Right renal pelvis (tissue), 4 donors: ENCODE data around the gene KLHL40. TPM values are rescaled to one million over a fixed set of nuclear protein-coding genes. Genes with fewer than 3 reads are reported as not detected.

Experiments
- DNase-seq, 4 donors: peaks; one replicate each; pipeline ENCODE4 v3.0.0-alpha.2; 2013; ENCODE audit warnings: low read depth in 4 of 4, low spot score in 3 of 4, missing footprints in 1 of 4
- polyA plus RNA-seq, 4 donors: library from polyadenylated mRNA; unstranded; fragments of 120-200 nt; gene quantifications; one replicate each; pipeline ENCODE4 v1.2.1, GENCODE V29; 2013; ENCODE audit not compliant: insufficient read length in 4 of 4

Gene KLHL40, protein sequence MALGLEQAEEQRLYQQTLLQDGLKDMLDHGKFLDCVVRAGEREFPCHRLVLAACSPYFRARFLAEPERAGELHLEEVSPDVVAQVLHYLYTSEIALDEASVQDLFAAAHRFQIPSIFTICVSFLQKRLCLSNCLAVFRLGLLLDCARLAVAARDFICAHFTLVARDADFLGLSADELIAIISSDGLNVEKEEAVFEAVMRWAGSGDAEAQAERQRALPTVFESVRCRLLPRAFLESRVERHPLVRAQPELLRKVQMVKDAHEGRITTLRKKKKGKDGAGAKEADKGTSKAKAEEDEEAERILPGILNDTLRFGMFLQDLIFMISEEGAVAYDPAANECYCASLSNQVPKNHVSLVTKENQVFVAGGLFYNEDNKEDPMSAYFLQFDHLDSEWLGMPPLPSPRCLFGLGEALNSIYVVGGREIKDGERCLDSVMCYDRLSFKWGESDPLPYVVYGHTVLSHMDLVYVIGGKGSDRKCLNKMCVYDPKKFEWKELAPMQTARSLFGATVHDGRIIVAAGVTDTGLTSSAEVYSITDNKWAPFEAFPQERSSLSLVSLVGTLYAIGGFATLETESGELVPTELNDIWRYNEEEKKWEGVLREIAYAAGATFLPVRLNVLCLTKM
- polyA plus RNA-seq: under 1 TPM in 1 of 4 donors, not detected in 3; 0.03 TPM

DNA sequence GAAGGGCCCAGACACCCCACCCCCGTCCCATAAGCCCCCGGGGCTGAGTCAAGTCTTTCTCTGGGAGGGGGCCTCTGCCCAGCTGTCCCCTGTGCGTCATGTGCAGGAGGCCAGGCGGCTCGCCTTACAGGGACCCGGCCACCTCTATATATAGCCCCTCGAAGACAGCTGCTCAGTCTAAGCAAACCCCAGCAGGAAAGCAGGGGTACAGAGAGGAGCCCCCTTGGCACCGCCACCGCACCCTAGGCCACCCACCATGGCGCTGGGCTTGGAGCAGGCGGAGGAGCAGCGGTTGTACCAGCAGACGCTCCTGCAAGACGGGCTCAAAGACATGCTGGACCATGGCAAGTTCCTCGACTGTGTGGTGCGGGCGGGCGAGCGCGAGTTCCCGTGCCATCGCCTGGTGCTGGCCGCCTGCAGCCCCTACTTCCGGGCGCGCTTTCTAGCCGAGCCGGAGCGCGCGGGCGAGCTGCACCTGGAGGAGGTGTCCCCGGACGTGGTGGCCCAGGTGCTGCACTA, at the start of gene KLHL40:
KLHL40 (plus strand) TSS at position 175 of the 519 bp plus-strand sequence; CDS start at position 257, 82 bp downstream.
- no peak for DNase-seq

DNA sequence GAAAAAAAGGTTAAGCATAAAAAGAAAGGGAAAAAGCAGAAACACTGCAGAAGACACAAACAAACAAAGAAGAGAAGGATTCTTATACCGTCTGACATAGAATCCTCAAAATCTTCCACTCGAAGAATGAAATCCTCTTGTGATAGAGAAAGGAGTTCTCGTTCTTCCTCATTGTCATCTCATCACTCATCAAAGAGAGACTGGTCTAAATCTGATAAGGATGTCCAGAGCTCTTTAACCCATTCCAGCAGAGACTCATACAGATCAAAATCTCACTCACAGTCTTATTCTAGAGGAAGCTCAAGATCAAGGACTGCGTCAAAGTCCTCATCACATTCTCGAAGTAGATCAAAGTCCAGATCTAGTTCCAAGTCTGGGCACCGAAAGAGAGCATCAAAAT, 48.3 kb upstream of the KLHL40 start:
- DNase-seq: no peak

DNA sequence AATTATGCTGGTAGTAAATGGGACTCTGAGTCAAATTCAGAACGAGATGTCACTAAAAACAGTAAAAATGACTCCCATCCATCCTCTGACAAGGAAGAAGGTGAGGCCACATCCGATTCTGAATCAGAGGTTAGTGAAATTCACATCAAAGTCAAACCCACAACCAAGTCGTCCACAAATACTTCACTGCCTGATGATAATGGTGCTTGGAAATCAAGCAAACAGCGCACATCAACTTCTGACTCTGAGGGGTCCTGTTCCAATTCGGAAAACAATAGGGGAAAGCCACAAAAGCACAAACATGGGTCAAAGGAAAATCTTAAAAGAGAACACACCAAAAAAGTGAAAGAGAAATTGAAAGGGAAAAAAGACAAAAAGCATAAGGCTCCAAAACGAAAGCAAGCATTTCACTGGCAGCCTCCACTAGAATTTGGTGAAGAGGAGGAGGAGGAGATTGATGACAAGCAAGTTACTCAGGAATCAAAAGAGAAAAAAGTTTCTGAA, 46.9 kb upstream of the KLHL40 start:
- no peak for DNase-seq

DNA sequence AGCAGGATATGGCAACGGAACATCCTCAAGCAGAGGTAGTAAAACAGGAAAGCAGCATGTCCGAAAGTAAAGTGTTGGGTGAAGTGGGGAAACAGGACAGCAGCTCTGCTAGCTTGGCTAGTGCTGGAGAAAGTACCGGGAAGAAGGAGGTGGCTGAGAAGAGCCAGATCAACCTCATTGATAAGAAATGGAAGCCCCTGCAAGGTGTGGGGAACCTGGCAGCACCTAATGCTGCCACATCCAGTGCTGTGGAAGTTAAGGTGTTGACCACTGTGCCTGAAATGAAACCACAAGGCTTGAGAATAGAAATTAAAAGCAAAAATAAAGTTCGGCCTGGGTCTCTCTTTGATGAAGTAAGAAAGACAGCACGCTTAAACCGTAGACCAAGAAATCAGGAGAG, 46.1 kb upstream of the KLHL40 start:
- no peak for DNase-seq

DNA sequence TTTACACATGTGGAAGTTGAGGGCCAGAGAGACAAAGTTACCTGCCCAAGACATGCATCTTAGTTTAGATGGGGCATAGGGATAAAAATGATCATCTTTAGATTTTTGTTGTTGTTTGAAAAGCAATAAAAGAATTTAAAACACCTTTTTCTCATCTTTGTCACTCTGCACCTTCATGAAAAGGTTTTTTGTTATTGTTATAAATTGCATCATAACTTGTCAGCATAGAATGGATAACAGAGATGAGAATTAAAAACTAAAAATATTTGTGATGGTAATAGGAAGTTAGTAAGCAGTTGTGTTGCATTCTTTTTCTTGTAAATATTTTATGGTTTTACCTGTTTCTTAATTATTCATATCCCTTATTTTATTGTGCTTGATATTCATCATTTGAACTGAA, 45.2 kb upstream of the KLHL40 start:
- no peak for DNase-seq

DNA sequence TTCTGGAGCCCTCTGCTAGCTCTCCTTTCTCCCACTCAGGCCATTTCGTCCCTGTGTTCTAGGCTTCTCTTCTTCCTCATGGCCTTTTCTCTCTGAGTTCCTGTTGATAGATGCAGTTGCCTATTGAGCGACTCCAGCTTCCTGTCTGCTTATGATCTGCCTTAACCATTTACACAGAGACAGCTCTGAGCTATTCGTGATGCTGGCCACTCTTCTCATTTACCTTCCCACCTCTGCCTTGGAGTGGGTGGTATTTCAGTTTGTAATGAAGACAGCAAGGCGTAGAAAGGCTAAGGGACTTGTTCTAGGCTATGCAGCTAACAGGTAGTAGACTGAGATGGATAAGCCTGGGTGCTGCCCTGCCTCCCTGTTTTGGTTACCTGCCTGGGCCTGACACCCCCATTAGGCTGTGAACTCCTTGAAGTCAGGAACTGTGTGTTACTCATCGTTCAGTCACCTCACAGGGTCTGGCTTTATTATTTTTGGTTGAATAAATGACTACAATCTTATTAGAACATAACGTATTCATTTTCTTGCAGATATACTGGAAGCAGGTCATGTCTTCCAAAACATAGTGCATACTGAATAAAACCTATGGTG, 44.5 kb upstream of the KLHL40 start:
- DNase-seq: no peak

DNA sequence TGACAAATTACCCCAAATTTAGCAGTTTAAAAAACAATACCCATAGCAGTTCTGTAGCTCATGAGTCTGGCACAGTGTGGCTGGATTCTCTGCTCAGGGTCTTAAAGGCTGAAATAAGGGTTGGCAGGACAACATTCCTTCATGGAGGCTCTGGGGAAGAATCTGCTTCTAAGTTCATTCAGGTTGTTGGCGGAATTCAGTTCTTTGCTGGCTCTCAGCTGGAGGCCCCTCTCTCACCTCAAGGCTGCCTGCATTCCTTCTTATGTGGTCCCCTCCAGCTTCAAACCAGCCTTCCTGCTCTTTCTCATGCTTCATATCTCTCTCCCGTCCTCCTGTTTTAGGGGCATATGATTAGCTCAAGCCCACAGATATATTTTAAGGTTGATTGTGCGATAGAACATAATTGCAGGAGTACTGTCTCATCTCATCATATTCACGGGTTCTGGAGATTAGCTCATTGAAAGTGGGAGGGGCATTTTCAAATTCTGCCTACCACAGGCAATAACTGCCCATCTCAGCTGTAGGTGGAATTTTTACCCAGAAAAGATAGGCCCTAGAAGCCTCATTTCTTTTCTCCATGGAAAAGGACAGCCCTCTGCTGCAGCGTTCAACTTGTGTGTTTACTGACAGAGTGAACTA, 37.4 kb upstream of the KLHL40 start:
- no peak for DNase-seq

DNA sequence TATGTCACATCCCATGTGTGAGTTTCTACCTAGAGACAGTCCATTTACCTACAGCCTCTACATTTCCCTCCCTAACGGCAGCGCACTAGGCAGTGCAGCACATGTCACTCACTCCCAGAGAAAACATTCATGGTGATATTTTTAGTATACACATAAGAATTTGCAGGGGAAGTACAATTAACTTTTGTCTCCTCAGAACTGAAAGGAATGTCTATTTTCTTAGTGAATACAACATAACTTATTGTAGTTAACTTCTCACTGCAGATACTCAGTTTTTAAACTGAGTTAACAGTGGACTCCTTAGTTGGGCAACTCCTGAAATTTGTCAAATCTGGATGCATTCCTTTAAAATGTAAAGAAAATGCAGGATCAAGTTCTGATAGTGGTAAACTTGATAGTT, 36.3 kb upstream of the KLHL40 start:
- no peak for DNase-seq

DNA sequence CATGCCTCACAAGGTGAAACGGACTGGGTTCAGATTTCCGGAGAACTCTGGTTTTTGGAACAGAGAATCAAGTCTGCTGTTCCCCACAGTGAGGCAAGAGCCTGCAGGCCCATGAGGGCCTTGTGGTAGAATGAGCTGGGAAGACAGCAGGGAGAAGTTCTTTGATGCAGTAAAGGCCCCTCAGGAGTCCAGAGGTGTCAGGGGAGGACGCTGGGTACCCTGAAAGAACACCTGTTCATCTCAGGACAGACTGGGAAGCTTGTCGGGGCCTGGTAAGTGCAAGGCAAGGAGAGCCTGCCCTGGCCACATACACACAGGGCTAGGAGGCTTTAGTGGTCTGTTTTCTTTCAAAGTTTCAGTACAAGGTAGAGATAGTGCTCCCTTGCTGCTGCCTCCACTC, 35.6 kb upstream of the KLHL40 start:
- DNase-seq: no peak

DNA sequence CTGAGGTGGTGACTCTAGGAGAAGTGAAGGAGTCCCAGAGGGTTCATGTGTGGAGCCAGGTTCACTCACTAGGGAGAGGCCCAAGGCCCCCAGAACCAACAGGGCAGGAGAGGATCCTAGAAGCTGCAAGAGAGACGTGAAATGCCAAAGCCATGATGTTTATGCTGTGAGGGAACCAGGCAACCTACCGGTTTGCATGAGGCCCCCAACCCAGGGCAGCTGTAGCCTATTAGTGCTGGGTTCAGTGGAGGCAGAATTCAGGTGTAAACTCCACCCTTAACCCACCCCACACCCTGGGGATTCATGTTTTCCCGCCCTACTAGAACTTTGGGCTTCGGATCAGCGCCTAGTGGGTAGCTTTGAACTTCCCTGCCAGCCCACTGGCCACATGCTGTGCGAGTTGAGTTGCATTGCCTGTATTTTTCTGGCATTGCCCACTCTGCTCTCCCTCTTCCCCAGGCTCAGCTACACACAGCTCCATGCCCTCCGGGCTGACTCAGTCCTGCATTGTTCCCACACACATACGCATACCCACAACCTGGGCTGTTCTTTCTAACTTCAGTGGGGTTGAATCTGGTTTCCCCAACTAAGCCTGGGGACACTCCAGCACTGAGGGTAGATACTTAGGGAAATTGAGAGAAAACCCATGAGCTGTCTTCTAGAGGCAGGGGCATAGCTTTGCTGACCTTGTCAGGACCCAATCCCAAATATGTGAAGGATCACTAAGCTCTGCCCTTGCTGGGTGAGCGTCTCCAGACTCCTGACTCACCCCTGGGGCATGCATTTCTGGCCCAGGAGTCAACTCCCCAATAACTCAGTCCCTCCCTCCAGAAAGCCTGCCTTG, 33.9 kb upstream of the KLHL40 start:
- DNase-seq: no peak

DNA sequence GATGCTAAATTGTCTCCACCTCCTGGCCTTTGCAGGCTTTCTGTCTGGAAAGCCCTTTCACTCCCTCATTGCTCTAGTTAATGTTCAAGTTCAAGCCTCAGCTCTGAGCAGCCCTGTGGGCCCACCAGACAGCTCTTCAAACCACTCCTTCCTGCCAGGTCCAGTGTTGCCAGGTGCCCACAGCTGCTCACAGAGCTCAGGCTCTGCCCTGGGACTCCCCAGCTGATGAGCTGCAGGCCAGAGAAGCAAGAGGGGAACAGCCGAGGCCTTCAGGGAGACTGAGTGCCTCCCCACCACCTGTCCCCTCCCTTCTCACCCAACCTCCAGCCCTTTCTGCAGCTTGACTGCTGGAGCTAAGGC, 33.1 kb upstream of the KLHL40 start:
- DNase-seq: no peak

DNA sequence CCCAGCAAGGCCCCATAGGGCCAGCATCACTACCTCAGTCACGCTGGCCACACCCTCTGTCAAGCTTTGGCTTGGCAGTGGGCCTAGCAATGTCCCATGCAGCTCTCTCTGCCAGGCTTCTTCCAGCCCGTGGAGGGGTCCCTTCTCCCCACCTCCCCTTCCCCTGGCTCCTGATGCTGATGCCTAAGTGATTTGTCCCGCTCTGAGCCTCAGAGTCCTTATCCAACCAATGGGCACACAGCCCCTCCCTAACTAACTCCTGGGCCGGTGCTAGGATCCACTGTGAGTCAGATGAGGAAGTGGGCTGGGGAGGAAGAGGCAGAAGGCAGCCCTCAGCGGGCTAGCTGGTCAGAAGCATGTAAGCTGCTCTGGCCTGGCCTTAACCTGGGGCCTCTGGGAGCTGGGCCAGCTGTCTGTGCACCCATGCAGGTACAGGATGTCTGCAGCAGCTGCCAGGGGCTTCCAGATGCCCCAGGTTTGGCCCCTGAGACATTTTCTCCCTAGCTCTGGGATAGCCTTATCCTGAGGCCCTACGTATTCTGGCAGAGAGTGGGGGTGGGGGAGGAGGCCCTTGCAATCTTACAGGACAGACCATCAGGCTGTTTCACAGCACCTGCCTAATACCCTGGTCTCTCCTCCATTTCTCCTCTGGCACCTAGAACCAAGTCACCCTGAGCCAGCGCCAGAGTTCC, 32.6 kb upstream of the KLHL40 start:
- no peak for DNase-seq

DNA sequence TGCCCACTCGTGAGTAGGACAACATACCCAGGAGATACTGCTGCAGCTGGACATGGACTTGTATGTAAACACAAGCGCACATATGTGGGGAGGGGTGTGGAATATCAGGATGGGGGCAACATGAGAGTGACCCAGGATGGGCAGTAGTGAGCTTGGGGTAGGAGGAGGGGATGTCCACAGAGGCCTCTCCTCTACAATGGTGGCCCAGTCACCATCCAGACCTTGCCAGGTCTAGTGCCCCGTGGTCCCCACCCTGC, 32.1 kb upstream of the KLHL40 start:
- DNase-seq: no peak

DNA sequence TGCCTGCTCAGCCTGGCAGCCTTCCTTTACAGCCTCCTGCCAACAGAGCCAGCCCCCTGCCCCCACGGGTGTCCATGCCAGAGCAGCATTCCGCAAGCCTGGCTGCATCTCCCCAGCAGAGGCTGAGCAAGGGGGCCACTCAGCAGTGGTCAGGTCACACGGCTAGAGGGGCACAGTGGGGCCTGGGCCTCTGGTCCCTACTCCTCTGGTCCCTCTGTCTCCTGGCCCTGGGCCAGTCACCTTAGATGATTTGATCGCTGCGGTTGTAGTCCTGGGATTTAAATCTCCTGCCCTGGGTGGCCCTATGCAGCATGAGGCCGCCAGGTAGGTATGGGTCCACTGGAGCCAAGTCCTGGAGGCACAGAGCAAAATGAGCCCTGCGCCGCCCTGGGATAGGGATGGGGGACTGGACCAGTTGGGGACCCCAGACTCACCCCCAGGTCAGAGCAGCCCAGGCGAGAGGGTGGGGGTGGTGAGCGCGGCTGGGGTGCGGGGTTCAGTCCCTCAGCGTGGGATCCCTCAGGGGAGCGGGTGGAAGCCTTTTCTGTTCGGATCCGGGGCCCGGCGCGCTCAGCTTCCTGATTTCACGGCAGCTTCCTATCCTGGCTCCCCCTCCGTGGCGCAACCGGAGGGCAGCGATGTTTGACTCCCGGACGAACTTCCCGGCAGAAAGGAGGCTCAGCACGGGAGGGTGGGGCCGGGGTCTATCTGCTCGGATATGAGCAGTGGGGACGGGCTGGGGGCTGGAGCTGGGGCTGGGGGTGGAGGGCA, 31.6 kb upstream of the KLHL40 start, which contains the start of gene ZBTB47:
ZBTB47 (plus strand) TSS at position 138 of the 771 bp plus-strand sequence. CDS start 4,659 bp downstream, outside the sequence.
- DNase-seq: no peak

DNA sequence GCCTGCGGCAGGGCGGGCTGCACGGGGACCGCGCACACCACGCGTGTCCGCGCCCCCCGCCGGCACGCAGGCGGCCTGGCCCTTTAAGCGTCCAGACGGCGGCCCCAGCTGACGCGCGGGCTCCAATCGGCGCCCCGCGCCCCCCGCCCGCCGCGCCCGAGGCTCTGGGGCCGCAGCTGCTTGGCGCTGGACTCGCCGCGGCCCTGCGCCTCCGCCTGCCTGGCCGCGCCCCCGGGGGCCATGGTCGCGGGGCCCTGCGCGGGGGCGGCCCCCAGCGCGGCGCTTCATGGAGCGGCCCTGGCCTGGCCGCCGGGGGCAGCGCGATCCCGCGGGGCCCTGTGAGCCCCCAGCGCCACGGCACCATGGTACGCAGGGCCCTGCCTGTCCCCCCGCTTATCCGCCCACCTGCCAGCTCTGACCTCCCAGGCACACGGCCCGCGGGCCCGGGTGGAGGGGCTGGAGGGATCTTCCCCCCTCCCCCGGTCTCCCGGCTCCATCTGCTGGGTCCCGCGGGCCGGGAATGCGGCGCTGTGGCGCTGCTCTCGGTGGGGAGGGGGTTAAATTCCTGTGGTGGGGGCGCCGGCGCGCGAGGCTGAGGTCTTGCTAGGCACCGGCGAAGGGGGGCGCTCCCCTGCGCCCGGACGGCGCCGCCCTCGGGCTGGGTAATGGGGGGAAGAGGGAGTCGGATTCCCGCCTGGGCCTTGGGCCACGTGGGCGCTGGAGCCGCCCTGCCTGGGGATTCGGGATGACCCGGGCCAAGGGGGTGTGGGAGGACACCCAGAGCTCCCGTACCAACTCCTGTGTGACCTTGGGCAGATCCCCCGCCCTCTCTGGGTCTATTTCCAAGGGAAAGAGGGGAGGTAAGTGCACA, 30.8 kb upstream of the KLHL40 start:
- peak in 3 of 4 donors; percentile 36 to 43 (median 39) for DNase-seq

DNA sequence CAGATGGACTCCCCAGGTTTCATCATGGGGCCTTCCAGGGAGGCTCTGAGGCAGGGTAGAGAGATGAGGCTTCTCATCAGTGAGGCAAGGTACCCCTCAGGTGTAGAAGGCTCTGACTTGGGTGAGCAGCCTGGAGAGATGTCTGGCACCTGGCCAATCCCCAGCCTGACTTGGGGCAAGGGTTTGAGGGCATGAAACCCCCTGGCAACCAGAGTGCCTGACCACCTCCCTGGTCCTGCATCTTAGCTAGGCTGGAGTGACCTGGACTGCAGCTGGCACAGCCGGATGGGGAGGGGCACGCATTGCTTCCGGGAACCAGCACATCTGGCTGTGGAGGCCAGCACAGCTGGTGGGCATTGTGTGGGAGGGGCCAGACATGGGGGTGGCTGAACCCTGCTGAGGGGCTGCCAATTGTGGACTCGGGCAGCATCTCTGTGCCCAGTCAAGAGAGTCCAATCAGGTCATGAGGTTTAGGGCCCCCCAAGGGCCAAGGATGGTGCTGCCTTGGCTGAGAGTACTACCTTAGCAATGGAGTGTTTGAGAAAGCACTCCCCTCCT, 29.9 kb upstream of the KLHL40 start:
- no peak for DNase-seq

DNA sequence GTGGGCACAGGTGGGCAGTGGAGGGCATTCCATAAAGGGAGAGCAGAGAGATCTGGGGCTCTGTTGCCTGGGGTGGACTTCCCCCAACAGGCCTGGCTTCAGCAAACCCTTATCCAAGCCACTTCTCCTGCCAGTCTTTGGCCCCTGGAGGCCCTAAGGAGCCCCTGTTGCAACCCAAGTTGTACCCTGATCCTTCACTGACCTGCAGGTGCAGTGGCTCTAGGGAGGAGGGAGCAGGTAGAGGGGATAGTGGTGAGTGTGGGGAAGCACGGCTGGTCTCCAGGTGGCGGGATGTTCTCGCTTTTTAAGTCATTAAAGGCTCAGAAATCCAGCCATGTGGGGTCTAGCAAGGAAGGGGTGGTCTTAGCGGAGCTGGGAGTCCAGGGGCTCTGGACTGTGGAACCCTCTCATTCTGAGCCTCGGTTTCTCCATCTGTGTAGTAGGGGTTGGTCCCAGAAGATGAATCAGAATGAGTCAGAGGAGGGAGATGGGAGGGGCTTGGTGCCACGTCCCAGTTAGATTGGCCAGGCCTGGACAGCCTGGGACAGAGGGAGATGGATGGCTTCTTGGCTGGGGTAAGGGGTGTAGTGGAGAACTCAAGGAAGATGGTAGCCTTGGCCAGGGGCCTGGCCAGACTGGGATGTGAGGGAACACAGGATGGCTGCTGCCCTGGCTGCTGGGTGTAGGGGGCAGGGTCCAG, 29.2 kb upstream of the KLHL40 start:
- no peak for DNase-seq
